ENCODE results near the gene MAEA. TPM values are rescaled to one million over a fixed set of nuclear protein-coding genes. Genes with fewer than 3 reads are reported as not detected.
A peak's percentile ranks its signal among the peaks of the same experiment; 100 is the strongest.

MAEA gene
- total RNA-seq, 1 donor from 2014 or later = 56.3 TPM

- Mint-ChIP-seq H3K27ac (ENCODE audit: unreplicated experiment) (no peak overlapping the region), H3K36me3 (ENCODE audit: low read depth) (peaks cover 28% of the 10 kb centered on the region), H3K27me3 (ENCODE audit: low read depth) (no peaks in the 10 kb centered on the region), H3K4me1 (ENCODE audit: low read depth) (no peaks in the 10 kb centered on the region), H3K9me3 (ENCODE audit: low read depth) (no peaks in the 10 kb centered on the region), H3K4me3 (ENCODE audit: unreplicated experiment) (no peak overlapping the region)
- no peak for TF ChIP-seq CTCF (IDR thresholded peaks at IDR 0.05)
- DNase-seq (ENCODE audit: low spot score) = peak; percentile 87
Measured at GRCh38 chr4:1316537-1317168, 27.0 kb downstream of the MAEA start.

GRCh38 chr4:1317177-1318045 is 27.7 kb downstream of the MAEA start:
- TF ChIP-seq CTCF (IDR thresholded peaks at IDR 0.05) = no peak
- H3K9me3 Mint-ChIP-seq (ENCODE audit: low read depth) = no peaks in the 10 kb centered on the region
- H3K36me3 Mint-ChIP-seq (ENCODE audit: low read depth) = peaks cover 31% of the 10 kb centered on the region
- H3K4me1 Mint-ChIP-seq (ENCODE audit: low read depth) = no peaks in the 10 kb centered on the region
- DNase-seq (ENCODE audit: low spot score) = peak; percentile 90
- H3K27me3 Mint-ChIP-seq (ENCODE audit: low read depth) = no peaks in the 10 kb centered on the region
- no peak overlapping the region for H3K27ac Mint-ChIP-seq (ENCODE audit: unreplicated experiment)
- no peak overlapping the region for H3K4me3 Mint-ChIP-seq (ENCODE audit: unreplicated experiment)

- Mint-ChIP-seq H3K4me1 (ENCODE audit: low read depth) (no peaks in the 10 kb centered on the region), H3K27ac (ENCODE audit: unreplicated experiment) (no peak overlapping the region), H3K4me3 (ENCODE audit: unreplicated experiment) (no peak overlapping the region), H3K27me3 (ENCODE audit: low read depth) (no peaks in the 10 kb centered on the region), H3K36me3 (ENCODE audit: low read depth) (peaks cover 33% of the 10 kb centered on the region), H3K9me3 (ENCODE audit: low read depth) (no peaks in the 10 kb centered on the region)
- DNase-seq (ENCODE audit: low spot score) = no peak
- TF ChIP-seq CTCF (IDR thresholded peaks at IDR 0.05) = no peak
Measured at GRCh38 chr4:1318046-1318375, 28.3 kb downstream of the MAEA start.

- TF ChIP-seq CTCF (IDR thresholded peaks at IDR 0.05) = peak; percentile 67
- Mint-ChIP-seq H3K4me1 (ENCODE audit: low read depth) (no peaks in the 10 kb centered on the region), H3K27me3 (ENCODE audit: low read depth) (no peaks in the 10 kb centered on the region), H3K27ac (ENCODE audit: unreplicated experiment) (no peak overlapping the region), H3K4me3 (ENCODE audit: unreplicated experiment) (no peak overlapping the region), H3K9me3 (ENCODE audit: low read depth) (no peaks in the 10 kb centered on the region), H3K36me3 (ENCODE audit: low read depth) (peaks cover 29% of the 10 kb centered on the region)
- DNase-seq (ENCODE audit: low spot score) = peak; percentile 57
Measured at GRCh38 chr4:1318488-1319213, 29.0 kb downstream of the MAEA start.

- DNase-seq (ENCODE audit: low spot score) = peak; percentile 85
- no peak for TF ChIP-seq CTCF (IDR thresholded peaks at IDR 0.05)
- no peak overlapping the region for H3K4me3 Mint-ChIP-seq (ENCODE audit: unreplicated experiment)
Measured at GRCh38 chr4:1321486-1321885, 31.8 kb downstream of the MAEA start.

More at GRCh38 chr4:1321486-1321885, 31.8 kb downstream of the MAEA start:
- Mint-ChIP-seq H3K4me1 (ENCODE audit: low read depth) (no peaks in the 10 kb centered on the region), H3K27me3 (ENCODE audit: low read depth) (no peaks in the 10 kb centered on the region), H3K27ac (ENCODE audit: unreplicated experiment) (peak overlapping the region; percentile 33), H3K36me3 (ENCODE audit: low read depth) (peaks cover 21% of the 10 kb centered on the region), H3K9me3 (ENCODE audit: low read depth) (no peaks in the 10 kb centered on the region)

Data from chondrocyte (in vitro differentiated cells).